Inflammatory macrophage (primary cell): ENCODE measurements around the gene ALDH3A1.

ENCODE experiments used
- DNase-seq, 2 donors: peaks; one replicate each; pipeline ENCODE4 v3.0.0-alpha.2; 2020 to 2022

Gene ALDH3A1

DNA sequence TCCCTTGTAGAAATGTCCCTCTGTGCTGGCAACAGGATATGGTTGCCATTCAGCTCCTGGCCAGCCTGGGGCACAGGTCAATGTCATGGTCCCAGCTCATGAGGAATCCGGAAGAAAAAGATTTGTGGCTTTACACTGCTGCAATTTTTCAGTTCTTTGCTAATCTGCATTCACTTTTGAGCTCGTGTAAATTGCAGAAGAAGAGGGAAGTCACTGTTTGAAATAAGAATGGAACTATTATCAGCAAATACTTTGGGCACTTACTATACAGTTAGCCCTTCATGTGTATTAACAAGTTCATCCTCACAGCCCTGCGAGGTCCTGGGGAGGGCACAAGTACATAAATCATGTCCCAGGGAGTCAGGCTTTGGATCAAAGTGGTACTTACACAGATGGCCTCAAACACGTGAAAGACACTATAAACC lies 45.9 kb downstream of the ALDH3A1 start:
- DNase-seq = peak; percentile 46 to 55
